H1 (cell line): ENCODE results near the gene CSKMT. TPM values are rescaled to one million over a fixed set of nuclear protein-coding genes. Genes with fewer than 3 reads are reported as not detected.
A peak's percentile ranks its signal among the peaks of the same experiment; 100 is the strongest.

Source experiments
- CBX5 ChIP-seq: fragments of 300-800, 300-1000 bp; sonication (generic); IDR thresholded peaks from 2 replicates; pipeline ENCODE4 v1.7.1; 2016; ENCODE audit warnings: antibody characterized with exemption, low read length, low read depth
- GABPA ChIP-seq: IDR thresholded peaks from 2 replicates; pipeline ENCODE4 v1.6.1; 2011; ENCODE audit warnings: mild to moderate bottlenecking, low read length, moderate library complexity, borderline replicate concordance; ENCODE audit not compliant: insufficient read depth
- KDM1A ChIP-seq: fragments of 200-600, 300-600 bp; sonication (generic); IDR thresholded peaks from 2 replicates; pipeline ENCODE4 v1.7.1; 2016; ENCODE audit warnings: mild to moderate bottlenecking, low read length, borderline replicate concordance
- KDM4A ChIP-seq: IDR thresholded peaks from one replicate; pipeline ENCODE4 v1.7.1; 2012; ENCODE audit warnings: low read depth, mild to moderate bottlenecking, moderate library complexity, low read length, inconsistent platforms; ENCODE audit not compliant: severe bottlenecking
- KDM5A ChIP-seq: fragments of 200-600 bp; IDR thresholded peaks from 2 replicates; pipeline ENCODE4 v1.7.1; 2012; ENCODE audit warnings: mild to moderate bottlenecking, low read length, inconsistent platforms, mixed read lengths
- NANOG ChIP-seq: IDR thresholded peaks from 2 replicates; pipeline ENCODE4 v1.6.1; 2011; ENCODE audit warnings: low read length, low read depth, mild to moderate bottlenecking, inconsistent platforms; ENCODE audit not compliant: insufficient read depth, poor library complexity, severe bottlenecking
- PHF8 ChIP-seq: fragments of 200-600 bp; sonication (generic); conservative IDR thresholded peaks from 2 replicates; pipeline ENCODE4 v1.7.1; 2012; ENCODE audit warnings: low read depth, mild to moderate bottlenecking, inconsistent platforms, low read length, moderate library complexity
- POLR2A ChIP-seq, 2 experiments: IDR thresholded peaks; 1 replicate in 1 of 2; 2 replicates in 1 of 2; pipeline ENCODE4 v1.6.1; 2011; ENCODE audit warnings: low read depth in 2 of 2, low read length in 2 of 2, mild to moderate bottlenecking in 2 of 2; ENCODE audit errors: control extremely low read depth in 1 of 2
- POLR2AphosphoS5 ChIP-seq: IDR thresholded peaks from 2 replicates; pipeline ENCODE4 v1.6.1; 2011; ENCODE audit warnings: low read depth, low read length
- RXRA ChIP-seq: IDR thresholded peaks from 2 replicates; pipeline ENCODE4 v1.6.1; 2011; ENCODE audit warnings: low read depth, mild to moderate bottlenecking, low read length, moderate library complexity; ENCODE audit not compliant: insufficient read depth
- SAP30 ChIP-seq: fragments of 300-600 bp; sonication (generic); IDR thresholded peaks from 2 replicates; pipeline ENCODE4 v1.7.1; 2012; ENCODE audit warnings: low read length, moderate library complexity, mild to moderate bottlenecking, inconsistent platforms; ENCODE audit not compliant: insufficient read depth, insufficient replicate concordance
- SP1 ChIP-seq: IDR thresholded peaks from 2 replicates; pipeline ENCODE4 v1.6.1; 2011; ENCODE audit warnings: low read depth, low read length
- TAF1 ChIP-seq: IDR thresholded peaks from 2 replicates; pipeline ENCODE4 v1.6.1; 2011; ENCODE audit warnings: mild to moderate bottlenecking, low read depth, low read length
- polyA plus RNA-seq, 7 experiments: library from polyadenylated mRNA; depleted of rRNA in 3 of 7; stranded (reverse) in 5 of 7; unstranded in 2 of 7; fragments of >200 nt in 5 of 7; fragments of 200-250 nt in 2 of 7; gene quantifications; 1 replicate in 5 of 7; 2 replicates in 1 of 7; 4 replicates in 1 of 7; pipeline versions ENCODE4 v1.2.1 to v1.2.3, GENCODE V29; 2011 to 2013; ENCODE audit warnings: missing spikeins in 2 of 7, mixed read lengths in 2 of 7
- total RNA-seq: library from RNA; stranded (reverse); fragmentation: NEBNext Ultra II Directional; extraction: Animal tissue kit (Norgen Biotek cat#: 25700); gene quantifications from 2 replicates; pipeline ENCODE4 v1.2.1, GENCODE V29; 2021
- TF ChIP-seq, protein P1 (sequence below): IDR thresholded peaks from 2 replicates; pipeline ENCODE4 v1.6.1; 2012; ENCODE audit warnings: low read length, inconsistent platforms
- TF ChIP-seq, protein P2 (sequence below): IDR thresholded peaks from 2 replicates; pipeline ENCODE4 v1.6.1; 2011; ENCODE audit warnings: low read depth, mild to moderate bottlenecking, low read length; ENCODE audit not compliant: insufficient read depth
- TF ChIP-seq, protein P3 (sequence below), 3 experiments: IDR thresholded peaks; 1 replicate in 2 of 3; 2 replicates in 1 of 3; pipeline versions ENCODE4 v1.5.1 to v1.6.1; 2011; ENCODE audit warnings: low read length in 3 of 3, mild to moderate bottlenecking in 3 of 3, inconsistent platforms in 2 of 3, low read depth in 1 of 3, moderate library complexity in 1 of 3; ENCODE audit not compliant: insufficient read depth in 1 of 3; ENCODE audit errors: control extremely low read depth in 1 of 3
- TF ChIP-seq, protein P4 (sequence below): IDR thresholded peaks from 2 replicates; pipeline ENCODE4 v1.6.1; 2012; ENCODE audit warnings: inconsistent platforms

The CSKMT gene
- total and polyA plus RNA-seq, 2 of the 8 experiments (the other 6 are each of a cell fraction or from before 2014, with no cell fraction given) = 12.0 to 66.1 TPM

DNA sequence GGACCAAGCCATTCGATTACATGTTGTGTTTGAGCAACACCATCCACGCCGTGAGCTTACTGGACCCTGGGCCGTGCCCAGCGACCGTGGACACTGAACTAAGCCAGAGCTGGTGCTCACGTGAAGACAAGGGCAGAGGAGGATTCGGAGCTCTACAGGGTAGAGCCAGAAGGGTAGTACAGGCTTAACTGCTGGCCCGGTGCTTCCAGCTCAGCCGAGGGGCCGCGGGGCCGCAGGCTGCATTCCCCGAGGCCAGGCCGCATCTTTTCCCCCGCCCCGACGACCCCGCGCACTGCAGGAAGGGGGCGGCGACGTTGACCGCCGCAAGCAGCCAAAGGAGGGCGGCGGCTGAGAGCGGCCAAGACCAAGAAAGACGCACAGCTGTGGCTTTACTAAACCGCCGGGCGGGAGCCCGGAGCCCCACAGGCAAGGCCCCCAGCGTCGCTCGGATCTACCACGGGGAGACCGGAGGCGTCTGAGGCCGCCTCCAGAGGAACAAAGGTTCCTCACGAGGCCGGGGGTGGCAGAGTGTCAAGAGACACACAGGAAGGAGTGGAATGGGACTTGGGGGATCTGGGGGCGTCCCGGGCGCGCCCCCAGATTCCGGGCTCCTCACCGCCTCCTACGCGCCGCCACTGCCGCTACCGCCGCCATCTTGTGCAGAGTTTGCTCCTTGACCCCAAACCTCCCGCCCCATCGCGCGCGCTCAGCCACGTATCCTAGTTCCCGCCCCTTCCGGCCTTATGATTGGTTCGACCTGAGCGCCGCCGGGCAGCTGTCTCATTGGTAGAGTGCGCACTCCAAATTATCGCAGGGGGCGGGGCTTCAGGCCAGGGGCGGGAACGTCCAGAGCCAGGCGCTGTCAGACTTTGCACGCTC, 18.9 kb upstream of the CSKMT start, which contains the start of gene GANAB (continued):
- no peak for TF ChIP-seq RXRA
- TF ChIP-seq TAF1 = peak; percentile 98
- peak; percentile 54 for TF ChIP-seq NANOG
- TF ChIP-seq, protein P1, sequence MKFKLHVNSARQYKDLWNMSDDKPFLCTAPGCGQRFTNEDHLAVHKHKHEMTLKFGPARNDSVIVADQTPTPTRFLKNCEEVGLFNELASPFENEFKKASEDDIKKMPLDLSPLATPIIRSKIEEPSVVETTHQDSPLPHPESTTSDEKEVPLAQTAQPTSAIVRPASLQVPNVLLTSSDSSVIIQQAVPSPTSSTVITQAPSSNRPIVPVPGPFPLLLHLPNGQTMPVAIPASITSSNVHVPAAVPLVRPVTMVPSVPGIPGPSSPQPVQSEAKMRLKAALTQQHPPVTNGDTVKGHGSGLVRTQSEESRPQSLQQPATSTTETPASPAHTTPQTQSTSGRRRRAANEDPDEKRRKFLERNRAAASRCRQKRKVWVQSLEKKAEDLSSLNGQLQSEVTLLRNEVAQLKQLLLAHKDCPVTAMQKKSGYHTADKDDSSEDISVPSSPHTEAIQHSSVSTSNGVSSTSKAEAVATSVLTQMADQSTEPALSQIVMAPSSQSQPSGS = no peak
- TF ChIP-seq, protein P2, sequence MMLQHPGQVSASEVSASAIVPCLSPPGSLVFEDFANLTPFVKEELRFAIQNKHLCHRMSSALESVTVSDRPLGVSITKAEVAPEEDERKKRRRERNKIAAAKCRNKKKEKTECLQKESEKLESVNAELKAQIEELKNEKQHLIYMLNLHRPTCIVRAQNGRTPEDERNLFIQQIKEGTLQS = no peak
- TF ChIP-seq SP1 = peak; percentile 84; the same call in 1 of the 2 replicates
- 0 out of 2 replicates have a peak, but pooled peaks have one; percentile 42 for TF ChIP-seq GABPA
- no peak for TF ChIP-seq SAP30
- peak; percentile 62 for TF ChIP-seq KDM4A
- TF ChIP-seq, protein P3, sequence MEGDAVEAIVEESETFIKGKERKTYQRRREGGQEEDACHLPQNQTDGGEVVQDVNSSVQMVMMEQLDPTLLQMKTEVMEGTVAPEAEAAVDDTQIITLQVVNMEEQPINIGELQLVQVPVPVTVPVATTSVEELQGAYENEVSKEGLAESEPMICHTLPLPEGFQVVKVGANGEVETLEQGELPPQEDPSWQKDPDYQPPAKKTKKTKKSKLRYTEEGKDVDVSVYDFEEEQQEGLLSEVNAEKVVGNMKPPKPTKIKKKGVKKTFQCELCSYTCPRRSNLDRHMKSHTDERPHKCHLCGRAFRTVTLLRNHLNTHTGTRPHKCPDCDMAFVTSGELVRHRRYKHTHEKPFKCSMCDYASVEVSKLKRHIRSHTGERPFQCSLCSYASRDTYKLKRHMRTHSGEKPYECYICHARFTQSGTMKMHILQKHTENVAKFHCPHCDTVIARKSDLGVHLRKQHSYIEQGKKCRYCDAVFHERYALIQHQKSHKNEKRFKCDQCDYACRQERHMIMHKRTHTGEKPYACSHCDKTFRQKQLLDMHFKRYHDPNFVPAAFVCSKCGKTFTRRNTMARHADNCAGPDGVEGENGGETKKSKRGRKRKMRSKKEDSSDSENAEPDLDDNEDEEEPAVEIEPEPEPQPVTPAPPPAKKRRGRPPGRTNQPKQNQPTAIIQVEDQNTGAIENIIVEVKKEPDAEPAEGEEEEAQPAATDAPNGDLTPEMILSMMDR (IDR thresholded peaks at IDR 0.05; ENCODE audit: control extremely low read depth in 1 of 3, insufficient read depth in 1 of 3, low read depth in 1 of 3, low read length in 3 of 3) = no peak
- no peak for TF ChIP-seq CBX5
- TF ChIP-seq, protein P4, sequence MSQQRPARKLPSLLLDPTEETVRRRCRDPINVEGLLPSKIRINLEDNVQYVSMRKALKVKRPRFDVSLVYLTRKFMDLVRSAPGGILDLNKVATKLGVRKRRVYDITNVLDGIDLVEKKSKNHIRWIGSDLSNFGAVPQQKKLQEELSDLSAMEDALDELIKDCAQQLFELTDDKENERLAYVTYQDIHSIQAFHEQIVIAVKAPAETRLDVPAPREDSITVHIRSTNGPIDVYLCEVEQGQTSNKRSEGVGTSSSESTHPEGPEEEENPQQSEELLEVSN = no peak
- no peak for TF ChIP-seq KDM1A
- peak; percentile 75 for TF ChIP-seq KDM5A
- TF ChIP-seq PHF8 = peak; percentile 97; the same call in 1 of the 2 replicates
- TF ChIP-seq POLR2AphosphoS5 = peak; percentile 97
- TF ChIP-seq POLR2A (IDR thresholded peaks at IDR 0.05; ENCODE audit: control extremely low read depth in 1 of 2, low read depth in 2 of 2, low read length in 2 of 2) = peak; percentile 82 to 99
